Measurements from ENCODE around the gene NTNG1. TPM values are rescaled to one million over a fixed set of nuclear protein-coding genes. Genes with fewer than 3 reads are reported as not detected.

The NTNG1 gene
- total RNA-seq, 4 donors from 2014 or later = 0.44 to 0.98 (median 0.51) TPM; not detected in 1

GRCh38 chr1:107274227-107274626 is 133.4 kb downstream of the NTNG1 start:
- TF ChIP-seq, protein P1, sequence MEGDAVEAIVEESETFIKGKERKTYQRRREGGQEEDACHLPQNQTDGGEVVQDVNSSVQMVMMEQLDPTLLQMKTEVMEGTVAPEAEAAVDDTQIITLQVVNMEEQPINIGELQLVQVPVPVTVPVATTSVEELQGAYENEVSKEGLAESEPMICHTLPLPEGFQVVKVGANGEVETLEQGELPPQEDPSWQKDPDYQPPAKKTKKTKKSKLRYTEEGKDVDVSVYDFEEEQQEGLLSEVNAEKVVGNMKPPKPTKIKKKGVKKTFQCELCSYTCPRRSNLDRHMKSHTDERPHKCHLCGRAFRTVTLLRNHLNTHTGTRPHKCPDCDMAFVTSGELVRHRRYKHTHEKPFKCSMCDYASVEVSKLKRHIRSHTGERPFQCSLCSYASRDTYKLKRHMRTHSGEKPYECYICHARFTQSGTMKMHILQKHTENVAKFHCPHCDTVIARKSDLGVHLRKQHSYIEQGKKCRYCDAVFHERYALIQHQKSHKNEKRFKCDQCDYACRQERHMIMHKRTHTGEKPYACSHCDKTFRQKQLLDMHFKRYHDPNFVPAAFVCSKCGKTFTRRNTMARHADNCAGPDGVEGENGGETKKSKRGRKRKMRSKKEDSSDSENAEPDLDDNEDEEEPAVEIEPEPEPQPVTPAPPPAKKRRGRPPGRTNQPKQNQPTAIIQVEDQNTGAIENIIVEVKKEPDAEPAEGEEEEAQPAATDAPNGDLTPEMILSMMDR (IDR thresholded peaks at IDR 0.05; ENCODE audit: low read depth) = no peak

DNA sequence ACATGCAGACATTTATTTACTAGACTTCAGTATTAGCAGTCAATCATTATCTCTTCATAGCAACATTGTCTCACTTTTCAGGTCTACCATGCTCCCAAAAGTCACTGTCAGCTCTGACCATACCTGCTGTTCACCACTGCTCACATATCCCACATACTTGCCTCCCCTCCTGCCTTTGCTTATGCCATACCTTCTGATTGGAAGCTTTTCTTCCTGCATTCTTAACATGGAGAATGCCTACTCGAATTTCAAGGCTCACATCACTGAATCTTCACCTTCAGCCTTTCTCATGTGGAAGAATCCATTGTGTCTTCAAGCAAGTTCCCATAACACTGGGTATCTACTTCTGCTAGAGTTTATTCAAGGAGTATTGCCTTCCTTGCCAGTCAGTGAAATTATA is 135.4 kb downstream of the NTNG1 start:
- TF ChIP-seq, protein P1 (IDR thresholded peaks at IDR 0.05; ENCODE audit: low read depth) = no peak

DNA sequence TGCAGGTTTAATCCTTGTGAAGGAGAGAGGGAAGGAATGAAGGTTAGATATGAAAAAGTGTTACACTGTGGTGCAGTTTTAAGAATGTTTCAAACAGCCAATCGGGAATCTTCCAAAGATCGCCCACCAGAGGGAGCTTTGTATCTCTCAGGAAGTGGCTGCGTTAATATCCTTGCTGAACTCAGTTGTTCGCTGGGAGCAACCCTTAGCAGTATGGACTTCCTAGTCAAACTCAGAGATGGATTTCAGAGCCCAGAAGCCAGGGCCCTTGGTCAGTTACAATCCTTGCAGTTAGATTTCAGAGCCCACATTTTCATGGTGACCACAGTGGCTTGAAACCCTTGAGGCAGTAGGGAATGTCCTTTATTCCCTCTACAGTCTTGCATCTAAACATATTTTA is 136.2 kb downstream of the NTNG1 start:
- TF ChIP-seq, protein P1 (IDR thresholded peaks at IDR 0.05; ENCODE audit: low read depth) = no peak

DNA sequence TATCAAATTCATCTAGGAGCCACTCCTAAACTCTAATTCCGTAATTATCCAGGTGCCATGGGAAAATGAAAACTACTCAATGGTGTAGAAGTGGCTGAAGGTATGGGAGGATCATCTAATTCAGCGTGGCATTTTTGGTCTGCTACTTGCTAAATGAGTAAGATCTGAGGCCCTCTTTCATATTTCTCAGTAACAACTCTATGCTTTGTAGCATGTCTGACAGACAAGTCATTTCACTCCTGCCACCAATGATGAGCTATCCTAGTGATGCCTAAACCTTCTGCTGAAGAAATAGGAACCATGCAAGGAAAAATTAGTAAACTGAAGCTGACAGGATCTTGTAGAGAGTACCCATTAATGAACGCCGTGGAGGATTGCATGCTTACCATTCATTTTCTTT is 145.3 kb downstream of the NTNG1 start:
- TF ChIP-seq, protein P1 (IDR thresholded peaks at IDR 0.05; ENCODE audit: low read depth) = no peak

- TF ChIP-seq, protein P1 (IDR thresholded peaks at IDR 0.05; ENCODE audit: low read depth) = no peak
These were observed 151.1 kb downstream of the NTNG1 start for GRCh38 chr1:107291987-107292386.

GRCh38 chr1:107293901-107294613 is 153.2 kb downstream of the NTNG1 start:
- TF ChIP-seq, protein P1 (IDR thresholded peaks at IDR 0.05; ENCODE audit: low read depth) = no peak

GRCh38 chr1:107294686-107295085 is 153.8 kb downstream of the NTNG1 start:
- TF ChIP-seq, protein P1 (IDR thresholded peaks at IDR 0.05; ENCODE audit: low read depth) = no peak

All from subcutaneous adipose tissue (tissue), 4 donors.